Endodermal cell (in vitro differentiated cells): ENCODE measurements around the gene LCE5A. TPM values are rescaled to one million over a fixed set of nuclear protein-coding genes. Genes with fewer than 3 reads are reported as not detected.
A peak's percentile ranks its signal among the peaks of the same experiment; 100 is the strongest.
"Not testable (repeated sequence)": the region's sequence is repeated elsewhere in the genome, so short reads cannot be mapped to it uniquely, and the experiment has no call there.

Source experiments
- DNase-seq: peaks from one replicate; pipeline ENCODE4 v3.0.0-alpha.2; 2017
- H3K27ac ChIP-seq: 2 replicates; pipeline ENCODE4 v1.5.1; 2013; ENCODE audit warnings: mild to moderate bottlenecking, low read depth, low read length, moderate library complexity
- H3K27me3 ChIP-seq: 2 replicates; pipeline ENCODE4 v1.6.1; 2013; ENCODE audit warnings: mild to moderate bottlenecking, low read length, moderate library complexity; ENCODE audit not compliant: insufficient read depth, control insufficient read depth, poor library complexity, severe bottlenecking
- H3K36me3 ChIP-seq: 2 replicates; pipeline ENCODE4 v1.7.0; 2013; ENCODE audit warnings: mild to moderate bottlenecking, low read length, moderate library complexity; ENCODE audit not compliant: control insufficient read depth, insufficient read depth
- H3K4me1 ChIP-seq: one replicate; pipeline ENCODE4 v1.7.0; 2013; ENCODE audit warnings: low read length; ENCODE audit not compliant: control insufficient read depth, insufficient read depth
- H3K4me3 ChIP-seq: 2 replicates; pipeline ENCODE4 v1.5.1; 2013; ENCODE audit warnings: mild to moderate bottlenecking, low read length, moderate library complexity
- H3K9ac ChIP-seq: 2 replicates; pipeline ENCODE4 v1.6.1; 2013; ENCODE audit warnings: mild to moderate bottlenecking, low read length, moderate library complexity; ENCODE audit not compliant: poor library complexity, severe bottlenecking; ENCODE audit errors: extremely low read depth
- H3K9me3 ChIP-seq: 2 replicates; pipeline ENCODE4 v1.6.1; 2013; ENCODE audit warnings: mild to moderate bottlenecking, low read length, moderate library complexity; ENCODE audit not compliant: control insufficient read depth
- H3K27ac Mint-ChIP-seq: 2 replicates; pipeline ENCODE4 v1.8.0; 2020; ENCODE audit warnings: mixed read lengths
- H3K27me3 Mint-ChIP-seq: 2 replicates; pipeline ENCODE4 v1.8.0; 2021; ENCODE audit warnings: mild to moderate bottlenecking, mixed read lengths; ENCODE audit not compliant: insufficient read depth
- H3K36me3 Mint-ChIP-seq: 2 replicates; pipeline ENCODE4 v1.8.0; 2020; ENCODE audit warnings: low read depth, mixed read lengths
- H3K4me1 Mint-ChIP-seq: 2 replicates; pipeline ENCODE4 v1.8.0; 2020; ENCODE audit warnings: mixed read lengths
- H3K4me3 Mint-ChIP-seq: 2 replicates; pipeline ENCODE4 v1.8.0; 2020; ENCODE audit warnings: mild to moderate bottlenecking, moderate library complexity, mixed read lengths
- H3K9me3 Mint-ChIP-seq: 2 replicates; pipeline ENCODE4 v1.8.0; 2020; ENCODE audit warnings: mild to moderate bottlenecking, mixed read lengths
- CTCF ChIP-seq: fragments of 200-600 bp; sonication (generic); conservative IDR thresholded peaks from 2 replicates; pipeline ENCODE4 v1.5.0; 2021; ENCODE audit warnings: antibody characterized with exemption, mild to moderate bottlenecking
- WGBS, 2 experiments: methylation state at CpG; one replicate each; pipeline versions ENCODE4 v1.1.5 to v1.1.7; 2013; ENCODE audit warnings: missing lambda C conversion rate in 2 of 2, mixed read lengths in 1 of 2; ENCODE audit not compliant: insufficient coverage in 1 of 2, insufficient read length in 1 of 2; 5-methylcytosine and 5-hydroxymethylcytosine counted together
- total RNA-seq, 2 donors: library from RNA; stranded (reverse); fragmentation: NEBNext Ultra II Directional in 1 of 2; extraction: Animal tissue kit (Norgen Biotek cat#: 25700) in 1 of 2; gene quantifications; 2 replicates in 1 of 2; 3 replicates in 1 of 2; pipeline ENCODE4 v1.2.1, GENCODE V29; 2021

LCE5A gene
- total RNA-seq, 2 donors from 2014 or later: not detected

GRCh38 chr1:152539901-152540300, 29.3 kb downstream of the LCE5A start:
- Mint-ChIP-seq H3K4me1 (no peaks in the 10 kb centered on the region), H3K4me3 (no peak overlapping the region), H3K27me3 (no peaks in the 10 kb centered on the region), H3K27ac (no peak overlapping the region), H3K36me3 (peaks cover 3% of the 10 kb centered on the region), H3K9me3 (peaks cover 97% of the 10 kb centered on the region)
- no peak overlapping the region for H3K4me3 ChIP-seq
- no peaks in the 10 kb centered on the region for H3K36me3 ChIP-seq
- H3K27ac ChIP-seq: no peak overlapping the region
- no peaks in the 10 kb centered on the region for H3K4me1 ChIP-seq
- H3K9me3 ChIP-seq: peaks cover 90% of the 10 kb centered on the region
- H3K27me3 ChIP-seq: no peaks in the 10 kb centered on the region
- H3K9ac ChIP-seq: no peak overlapping the region
- no peak for TF ChIP-seq CTCF
- WGBS, 2 experiments: 45% methylated on average over 2 of the region's 2 CpGs; no CpG with 5 or more reads in 1 of the 2 experiments
- DNase-seq: no peak

GRCh38 chr1:152543820-152544219, 33.2 kb downstream of the LCE5A start:
- Mint-ChIP-seq H3K27ac (no peak overlapping the region), H3K4me1 (no peaks in the 10 kb centered on the region), H3K27me3 (no peaks in the 10 kb centered on the region), H3K4me3 (no peak overlapping the region), H3K9me3 (peaks cover 79% of the 10 kb centered on the region), H3K36me3 (no peaks in the 10 kb centered on the region)
- Histone ChIP-seq H3K9ac (no peak overlapping the region), H3K4me3 (no peak overlapping the region), H3K4me1 (no peaks in the 10 kb centered on the region), H3K27me3 (no peaks in the 10 kb centered on the region), H3K27ac (no peak overlapping the region), H3K9me3 (peaks cover 79% of the 10 kb centered on the region), H3K36me3 (no peaks in the 10 kb centered on the region)
- no peak for TF ChIP-seq CTCF
- DNase-seq: peak; percentile 43
- 58 to 70% methylated on average over 2 to 4 of the region's 4 CpGs for WGBS, 2 experiments

- Mint-ChIP-seq H3K27me3 (no peaks in the 10 kb centered on the region), H3K27ac (no peak overlapping the region), H3K4me3 (no peak overlapping the region), H3K4me1 (no peaks in the 10 kb centered on the region), H3K36me3 (no peaks in the 10 kb centered on the region), H3K9me3 (peaks cover 69% of the 10 kb centered on the region)
- TF ChIP-seq CTCF: no peak
- Histone ChIP-seq H3K9me3 (peaks cover 51% of the 10 kb centered on the region), H3K4me1 (no peaks in the 10 kb centered on the region), H3K27ac (no peak overlapping the region), H3K9ac (no peak overlapping the region), H3K27me3 (no peaks in the 10 kb centered on the region), H3K4me3 (no peak overlapping the region), H3K36me3 (no peaks in the 10 kb centered on the region)
- DNase-seq: no peak
- 26 to 40% methylated on average over 1 of the region's 1 CpG for WGBS, 2 experiments
Measured at GRCh38 chr1:152546704-152547103, 36.1 kb downstream of the LCE5A start.

- H3K27me3 ChIP-seq, H3K4me3 Mint-ChIP-seq, H3K36me3 Mint-ChIP-seq, H3K9ac ChIP-seq, DNase-seq, H3K27me3 Mint-ChIP-seq, H3K4me1 ChIP-seq, H3K27ac ChIP-seq, H3K4me3 ChIP-seq, H3K4me1 Mint-ChIP-seq, H3K27ac Mint-ChIP-seq, H3K36me3 ChIP-seq: not testable (repeated sequence)
- no CpG with 5 or more reads among the region's 1 CpG for WGBS, 2 experiments
- peaks cover 37% of the 10 kb centered on the region for H3K9me3 ChIP-seq
- peaks cover 68% of the 10 kb centered on the region for H3K9me3 Mint-ChIP-seq
Measured at GRCh38 chr1:152548358-152548757, 37.8 kb downstream of the LCE5A start.
